ENCODE measurements around the gene RANBP3.
"Not testable (repeated sequence)": the region's sequence is repeated elsewhere in the genome, so short reads cannot be mapped to it uniquely, and the experiment has no call there.

Gene RANBP3

DNA sequence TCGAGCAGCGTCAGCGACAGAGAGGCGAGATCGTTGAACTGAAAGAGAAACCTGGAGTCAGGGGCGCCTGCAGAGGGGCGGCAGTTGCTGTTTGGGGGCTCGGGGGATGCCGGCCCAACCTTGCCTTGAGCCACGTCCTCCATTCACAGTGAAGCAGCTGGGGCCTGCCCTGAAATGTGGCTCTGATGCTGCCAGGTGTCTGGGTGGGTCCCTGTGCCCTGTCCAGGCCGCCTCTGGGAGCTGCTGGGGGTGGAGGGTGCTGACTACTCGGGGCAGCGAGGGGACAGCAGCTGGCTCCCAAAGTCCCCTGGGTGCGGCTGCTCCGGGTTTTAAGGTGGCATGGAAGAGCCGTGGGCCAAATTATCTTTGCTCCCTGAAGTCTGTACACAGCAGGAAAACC is 17.7 kb upstream of the RANBP3 start:
- peaks cover 6% of the 10 kb centered on the region for H3K36me3 Mint-ChIP-seq

DNA sequence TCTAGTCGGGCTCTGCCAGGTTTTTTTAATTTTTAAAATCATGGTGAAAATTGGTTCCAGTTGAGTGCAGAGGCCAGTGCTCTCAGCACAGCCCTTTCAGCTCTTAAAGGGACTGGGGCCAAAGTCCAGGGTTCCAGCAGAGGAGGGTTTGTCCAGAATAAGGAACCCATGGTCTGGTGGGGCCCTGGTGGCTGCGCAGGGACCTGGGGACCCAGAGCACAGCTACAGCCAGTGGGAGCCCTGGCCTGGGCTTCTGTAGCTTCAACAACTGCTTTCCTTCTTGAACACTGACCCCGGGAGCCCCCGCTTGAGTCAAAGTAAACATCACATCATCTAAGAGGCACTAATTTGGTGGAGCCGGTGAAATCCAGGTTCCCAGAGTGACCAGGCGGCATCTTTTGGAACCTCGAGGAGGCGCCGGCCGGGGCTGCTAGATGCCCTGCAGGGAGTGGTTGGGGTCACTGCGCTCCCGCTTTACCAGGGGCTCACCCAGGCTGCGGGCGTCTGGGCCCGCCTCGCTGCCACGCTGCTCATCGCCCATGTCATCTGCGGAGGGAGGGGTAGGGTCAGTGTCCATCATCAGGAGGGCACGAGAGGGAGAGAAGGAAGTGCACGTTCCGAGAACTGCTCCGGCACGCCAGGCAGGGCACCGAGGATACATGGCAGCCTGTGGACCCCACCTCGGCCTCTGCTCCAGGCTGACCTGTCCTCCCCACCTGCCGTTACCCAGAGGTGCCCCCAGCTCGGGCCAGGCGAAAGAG is 16.6 kb upstream of the RANBP3 start:
- H3K27ac Mint-ChIP-seq = no peak overlapping the region
- H3K4me1 Mint-ChIP-seq = peaks cover 6% of the 10 kb centered on the region
- H3K36me3 Mint-ChIP-seq = peaks cover 4% of the 10 kb centered on the region
- H3K27me3 Mint-ChIP-seq = peaks cover 10% of the 10 kb centered on the region
- no peak overlapping the region for H3K4me3 Mint-ChIP-seq
- ATAC-seq = no peak
- H3K9me3 Mint-ChIP-seq = peaks cover 2% of the 10 kb centered on the region

More for the DNA sequence above, 17.7 kb upstream of the RANBP3 start:
- Mint-ChIP-seq H3K27me3 (no peaks in the 10 kb centered on the region), H3K4me1 (peaks cover 6% of the 10 kb centered on the region), H3K4me3 (no peak overlapping the region), H3K27ac (no peak overlapping the region), H3K9me3 (peaks cover 4% of the 10 kb centered on the region)
- ATAC-seq = no peak

DNA sequence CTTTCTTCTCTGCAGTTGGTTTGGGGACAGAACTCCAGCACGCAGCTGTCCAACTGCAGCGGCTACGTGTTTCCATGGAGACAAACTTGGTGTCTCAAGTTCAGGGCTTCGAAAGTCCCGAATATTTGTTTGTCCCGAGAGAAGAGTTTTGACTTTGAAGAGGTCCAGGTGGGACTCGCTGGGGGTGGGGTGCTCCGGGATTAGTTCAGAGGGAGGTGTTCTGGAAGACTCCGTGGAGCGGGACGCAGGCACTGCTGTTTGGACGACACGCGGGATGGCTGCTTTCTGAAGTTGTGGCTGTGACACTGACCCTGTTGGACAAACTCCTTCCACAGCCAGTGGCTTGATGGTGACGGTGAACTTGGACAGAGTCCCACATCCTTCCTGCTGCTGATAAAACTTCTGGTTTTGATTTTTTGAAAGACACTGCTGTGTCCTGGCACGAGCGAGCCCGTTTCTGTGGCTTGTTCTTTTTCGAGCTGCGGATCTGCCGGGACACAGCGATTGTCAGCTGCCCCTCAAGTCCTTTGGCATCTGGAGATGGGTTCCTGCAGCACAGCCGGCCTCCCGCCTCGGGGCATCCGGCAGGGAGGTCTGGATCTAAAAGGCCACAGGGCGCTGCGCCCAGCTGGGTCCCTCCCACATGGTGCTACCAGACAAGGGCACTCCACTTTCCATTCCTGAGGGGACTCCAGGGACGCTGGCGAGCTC is 15.9 kb upstream of the RANBP3 start:
- no peak overlapping the region for H3K4me3 Mint-ChIP-seq
- no peaks in the 10 kb centered on the region for H3K9me3 Mint-ChIP-seq
- no peak overlapping the region for H3K27ac Mint-ChIP-seq
- peaks cover 13% of the 10 kb centered on the region for H3K27me3 Mint-ChIP-seq
- H3K4me1 Mint-ChIP-seq = peaks cover 6% of the 10 kb centered on the region
- H3K36me3 Mint-ChIP-seq = no peaks in the 10 kb centered on the region
- ATAC-seq = no peak

DNA sequence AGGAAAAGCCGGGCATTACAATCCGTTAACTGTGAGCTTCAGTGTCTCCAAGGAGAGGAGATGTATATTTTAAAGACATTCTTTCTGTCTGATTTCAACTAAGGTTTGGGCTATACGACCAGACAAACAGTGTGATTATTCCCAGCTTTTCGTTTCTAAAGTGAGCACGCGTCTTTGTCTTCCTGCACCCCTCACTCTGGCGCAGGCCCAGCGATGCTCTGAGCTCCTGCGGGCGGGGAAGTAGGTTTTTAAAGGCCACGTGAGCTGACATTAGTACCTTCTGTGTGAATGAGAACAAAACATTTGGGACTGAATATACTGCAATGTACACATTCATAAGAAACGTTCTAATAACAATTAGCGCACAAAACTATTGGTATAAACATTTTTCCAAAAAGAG is 15.3 kb upstream of the RANBP3 start:
- no peak overlapping the region for H3K4me3 Mint-ChIP-seq
- H3K27me3 Mint-ChIP-seq = peaks cover 13% of the 10 kb centered on the region
- no peaks in the 10 kb centered on the region for H3K9me3 Mint-ChIP-seq
- no peaks in the 10 kb centered on the region for H3K36me3 Mint-ChIP-seq
- no peak overlapping the region for H3K27ac Mint-ChIP-seq
- ATAC-seq = no peak
- peaks cover 6% of the 10 kb centered on the region for H3K4me1 Mint-ChIP-seq

DNA sequence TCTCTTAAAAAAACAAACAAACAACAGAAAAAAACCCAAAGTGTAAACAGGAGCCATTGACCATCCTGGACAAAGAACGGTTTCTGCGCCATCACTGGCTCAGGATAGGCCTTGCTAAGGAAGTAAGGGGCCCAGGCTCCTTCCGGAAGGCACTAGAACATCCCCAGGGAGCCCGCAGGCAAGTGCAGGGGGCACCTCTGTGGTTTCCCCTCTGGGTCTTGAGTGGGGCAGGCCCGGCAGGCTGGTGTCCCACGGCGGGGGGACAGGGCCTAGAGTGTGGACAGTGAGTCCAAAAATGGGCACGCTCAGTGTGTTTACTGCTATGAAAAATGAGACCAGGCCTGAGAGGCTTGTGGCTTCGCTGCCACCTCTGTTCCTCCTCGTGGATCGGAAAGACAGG is 14.8 kb upstream of the RANBP3 start:
- no peak overlapping the region for H3K4me3 Mint-ChIP-seq
- no peaks in the 10 kb centered on the region for H3K9me3 Mint-ChIP-seq
- no peak for ATAC-seq
- no peak overlapping the region for H3K27ac Mint-ChIP-seq
- no peaks in the 10 kb centered on the region for H3K36me3 Mint-ChIP-seq
- peaks cover 7% of the 10 kb centered on the region for H3K4me1 Mint-ChIP-seq
- peaks cover 13% of the 10 kb centered on the region for H3K27me3 Mint-ChIP-seq

DNA sequence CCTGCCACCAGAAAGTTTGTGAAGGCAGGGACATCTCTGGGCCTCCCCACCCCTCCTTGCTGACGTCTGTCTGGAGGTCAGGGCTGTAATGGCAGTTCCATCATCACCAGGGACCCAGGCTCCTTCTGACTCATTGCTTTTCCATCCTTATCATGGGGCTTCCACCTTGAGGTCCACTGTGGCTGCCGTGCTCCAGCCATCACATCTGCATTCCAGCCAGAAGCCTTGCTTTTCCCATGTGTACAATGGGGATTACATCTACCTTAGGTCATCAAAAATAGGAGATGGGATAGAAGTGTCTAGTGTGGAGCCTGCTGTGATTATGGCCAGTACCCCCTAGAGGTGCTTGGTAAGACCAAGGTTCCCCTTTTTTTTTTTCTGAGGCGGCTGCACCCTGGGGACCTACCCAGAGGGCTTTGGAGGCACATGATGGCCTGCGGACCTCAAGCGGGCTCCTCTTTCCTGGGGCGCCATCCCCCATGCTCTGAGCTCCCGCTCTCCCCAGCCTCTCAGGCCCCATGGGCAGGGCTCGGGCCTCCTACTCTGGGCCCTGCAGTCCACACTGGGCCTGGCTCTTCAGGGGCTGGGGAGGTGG is 13.4 kb upstream of the RANBP3 start:
- no peak for ATAC-seq
- Mint-ChIP-seq H3K36me3 (no peaks in the 10 kb centered on the region), H3K27ac (peak overlapping the region; percentile 35), H3K4me3 (no peak overlapping the region), H3K4me1 (peaks cover 17% of the 10 kb centered on the region), H3K27me3 (peaks cover 13% of the 10 kb centered on the region), H3K9me3 (no peaks in the 10 kb centered on the region)

DNA sequence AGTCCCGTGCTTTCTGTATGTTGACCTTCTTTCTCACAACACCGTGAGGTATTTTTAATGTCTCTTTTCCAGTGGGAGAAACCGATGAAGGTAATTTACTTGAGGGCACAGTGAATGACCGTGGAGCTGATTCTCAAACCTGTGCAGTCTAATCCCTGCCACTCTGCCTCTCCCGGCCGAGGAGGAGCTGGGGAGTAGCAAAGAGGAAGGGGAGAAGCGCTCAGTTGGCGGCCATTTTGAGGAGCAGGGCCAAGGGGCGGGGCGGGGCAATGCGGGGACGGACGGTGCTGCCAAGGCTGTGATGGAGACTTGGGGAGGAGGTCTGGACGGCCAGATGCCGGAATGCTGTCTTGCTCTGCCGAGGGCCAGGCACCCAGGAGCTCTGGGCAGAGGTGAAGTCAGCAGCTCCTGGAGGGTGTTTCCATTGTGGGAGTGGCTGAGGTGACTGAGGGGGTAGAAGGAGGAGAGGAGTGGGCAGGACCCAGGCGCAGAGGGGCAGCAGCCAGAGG is 12.4 kb upstream of the RANBP3 start:
- no peak for ATAC-seq
- no peak overlapping the region for H3K27ac Mint-ChIP-seq

DNA sequence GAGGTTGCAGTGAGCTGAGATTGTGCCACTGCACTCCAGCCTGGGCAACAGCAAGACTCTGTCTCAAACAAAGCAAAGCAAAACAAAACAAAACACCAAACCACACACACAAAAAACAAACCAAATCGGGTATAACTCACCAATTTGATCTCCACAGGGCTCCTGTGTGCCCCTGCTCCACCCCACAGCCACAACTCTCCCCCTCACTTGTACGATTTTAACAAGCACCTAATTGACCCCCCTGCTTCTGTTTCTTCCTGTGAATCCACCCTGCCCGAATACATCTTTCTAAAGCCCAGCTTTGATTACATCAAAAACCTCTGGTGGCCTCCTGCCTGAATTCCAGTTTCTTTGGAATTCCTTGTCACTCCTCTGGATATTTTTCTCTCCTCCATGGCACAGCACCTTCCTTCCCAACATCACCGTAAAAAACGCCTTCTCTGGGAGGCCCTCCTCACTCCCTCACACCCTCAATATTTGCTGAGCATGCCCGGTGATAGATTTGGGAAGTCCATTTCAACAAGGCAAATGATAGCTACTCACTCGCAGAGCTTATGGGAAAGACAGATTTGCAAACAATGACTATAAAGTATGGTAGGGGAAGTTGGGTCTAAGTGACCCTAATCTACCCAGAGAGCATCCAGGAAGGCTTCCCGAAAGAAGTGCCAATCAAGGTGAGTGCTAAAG is 11.6 kb upstream of the RANBP3 start:
- Mint-ChIP-seq H3K27ac (no peak overlapping the region), H3K4me1 (peaks cover 17% of the 10 kb centered on the region), H3K36me3 (no peaks in the 10 kb centered on the region), H3K27me3 (peaks cover 13% of the 10 kb centered on the region), H3K4me3 (no peak overlapping the region), H3K9me3 (no peaks in the 10 kb centered on the region)
- ATAC-seq = no peak

More for the DNA sequence above, 12.4 kb upstream of the RANBP3 start:
- Mint-ChIP-seq H3K9me3 (no peaks in the 10 kb centered on the region), H3K4me1 (peaks cover 17% of the 10 kb centered on the region), H3K4me3 (no peak overlapping the region), H3K27me3 (peaks cover 13% of the 10 kb centered on the region), H3K36me3 (no peaks in the 10 kb centered on the region)

DNA sequence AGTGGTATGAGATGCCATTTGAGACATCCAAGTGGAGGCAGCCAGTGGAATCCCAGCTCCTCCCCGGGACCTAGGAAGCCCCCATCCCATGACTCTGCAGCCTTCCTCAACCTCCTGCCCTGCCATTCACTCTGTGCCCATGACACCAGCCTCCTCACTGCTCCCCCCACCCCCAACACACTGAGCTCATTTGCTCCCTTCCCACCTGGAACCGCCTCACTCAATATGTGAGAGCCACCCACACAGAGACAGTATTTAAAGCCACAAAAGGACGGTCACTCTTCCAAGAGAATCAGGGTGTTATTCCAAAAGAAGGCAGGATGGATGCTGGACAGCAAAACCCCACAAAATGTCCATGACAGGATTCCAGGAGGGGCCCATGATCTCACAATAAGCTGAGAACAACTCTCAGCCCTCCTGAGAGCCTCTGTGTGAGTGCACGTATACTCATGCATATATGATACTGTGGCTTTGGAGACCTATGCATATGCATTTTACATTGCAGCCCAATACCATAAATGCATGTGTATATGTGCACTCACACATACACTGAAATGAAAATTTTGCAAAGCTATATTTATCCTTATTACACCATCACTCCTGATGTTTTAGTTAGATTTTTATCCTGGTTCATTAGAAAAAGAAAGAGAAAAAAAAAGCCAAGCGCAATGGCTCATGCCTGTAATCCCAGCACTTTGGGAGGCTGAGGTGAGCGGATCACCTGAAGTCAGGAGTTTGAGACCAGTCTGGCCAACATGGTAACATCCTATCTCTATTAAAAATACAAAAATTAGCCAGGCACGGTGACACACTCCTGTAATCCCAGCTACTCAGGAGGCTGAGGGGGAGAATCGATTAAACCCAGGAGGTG is 10.8 kb upstream of the RANBP3 start:
- peak overlapping the region; percentile 24 for H3K27ac Mint-ChIP-seq

DNA sequence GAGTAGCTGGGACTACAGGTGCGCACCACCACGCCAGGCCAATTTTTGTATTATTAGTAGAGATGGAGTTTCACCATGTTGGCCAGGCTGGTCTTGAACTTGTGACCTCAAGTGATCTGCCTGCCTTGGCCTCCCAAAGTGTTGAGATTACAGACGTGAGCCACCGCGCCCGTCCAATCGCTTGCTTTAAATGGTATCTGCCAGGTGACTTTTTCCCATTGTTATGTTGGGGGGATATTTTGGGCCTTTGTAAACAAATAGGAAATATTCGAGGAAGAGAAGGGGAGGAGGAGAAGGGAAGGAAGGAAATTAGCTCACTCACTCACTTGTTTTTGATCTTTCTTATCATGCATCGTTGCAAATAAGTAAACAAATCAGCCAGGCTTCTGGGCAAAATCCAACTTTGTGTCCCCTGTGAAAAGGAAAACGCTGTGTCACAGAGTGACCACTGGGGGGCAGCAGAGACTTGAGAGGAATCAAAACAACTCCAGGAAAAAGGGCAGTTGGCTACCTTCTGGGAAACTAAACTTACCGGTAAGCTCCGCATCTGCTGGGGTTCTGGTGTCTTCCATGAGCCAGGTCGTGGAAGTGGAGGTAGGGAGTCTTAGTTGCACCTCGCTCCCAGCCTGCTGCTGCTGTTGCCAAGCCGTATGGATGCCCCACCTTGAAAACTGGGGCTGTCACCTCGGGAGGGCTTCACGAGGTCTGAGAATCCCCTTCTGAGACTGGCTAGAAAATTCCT is 9.3 kb upstream of the RANBP3 start:
- Mint-ChIP-seq H3K4me3 (peak overlapping the region; percentile 74), H3K27ac (peak overlapping the region; percentile 76), H3K4me1 (peaks cover 11% of the 10 kb centered on the region), H3K27me3 (peaks cover 13% of the 10 kb centered on the region), H3K9me3 (no peaks in the 10 kb centered on the region), H3K36me3 (no peaks in the 10 kb centered on the region)
- ATAC-seq = no peak

More for the DNA sequence above, 10.8 kb upstream of the RANBP3 start:
- Mint-ChIP-seq H3K9me3 (no peaks in the 10 kb centered on the region), H3K4me1 (peaks cover 17% of the 10 kb centered on the region), H3K36me3 (no peaks in the 10 kb centered on the region), H3K4me3 (peak overlapping the region; percentile 13), H3K27me3 (peaks cover 13% of the 10 kb centered on the region)
- ATAC-seq = no peak

DNA sequence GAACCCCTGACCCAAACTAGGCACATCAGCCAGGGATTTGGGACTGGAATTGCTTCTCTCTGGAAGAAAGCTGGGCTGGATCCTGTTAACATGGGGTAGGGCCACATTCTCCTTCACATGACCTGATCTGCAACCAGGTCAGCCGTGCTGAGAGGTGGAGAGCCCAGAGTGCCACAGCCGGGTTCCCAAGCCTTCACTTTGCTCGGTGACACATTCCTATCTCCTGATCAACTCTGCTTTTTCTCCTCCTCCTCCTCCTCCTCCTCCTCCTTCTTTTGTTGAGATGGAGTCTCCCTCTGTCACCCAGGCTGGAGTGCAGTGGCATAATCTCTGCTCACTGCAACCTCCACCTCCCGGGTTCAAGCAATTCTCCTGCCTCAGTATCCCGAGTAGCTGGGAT is 7.9 kb upstream of the RANBP3 start:
- H3K9me3 Mint-ChIP-seq, H3K27ac Mint-ChIP-seq, H3K4me3 Mint-ChIP-seq, ATAC-seq, H3K36me3 Mint-ChIP-seq: not testable (repeated sequence)
- Mint-ChIP-seq H3K27me3 (peaks cover 13% of the 10 kb centered on the region), H3K4me1 (peaks cover 11% of the 10 kb centered on the region)

DNA sequence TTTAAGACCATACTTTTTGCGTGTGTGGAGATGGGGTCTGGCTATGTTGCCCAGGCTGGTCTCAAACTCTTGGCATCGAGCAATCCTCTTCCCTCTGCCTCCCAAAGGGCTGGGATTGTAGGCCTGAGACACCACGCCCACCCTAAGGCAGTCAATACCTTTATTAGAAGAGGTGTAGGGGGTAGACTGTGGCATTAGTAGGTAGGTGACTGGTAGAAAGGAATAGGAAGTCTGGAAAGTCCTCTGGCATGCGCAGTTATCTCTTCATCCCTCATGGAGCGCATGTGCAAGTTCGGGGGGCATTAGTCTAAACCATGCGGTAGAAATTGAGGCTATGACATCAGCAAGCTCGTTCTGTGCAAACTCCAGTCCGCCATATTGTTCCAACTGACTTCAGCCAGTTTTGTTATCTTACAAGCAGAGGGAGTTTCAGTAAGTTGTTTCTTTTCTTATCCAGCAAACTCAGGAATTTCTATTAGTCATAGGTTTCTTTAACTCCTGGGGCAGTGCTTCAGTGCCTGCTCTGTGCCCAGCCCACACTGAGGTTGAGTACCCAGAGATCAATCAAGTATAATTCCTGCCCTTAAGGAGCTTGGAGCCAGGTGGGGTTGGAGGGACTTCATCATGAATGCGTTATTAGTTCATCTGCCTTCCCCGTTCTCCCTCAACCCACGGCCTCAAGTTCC is 7.3 kb upstream of the RANBP3 start:
- Mint-ChIP-seq H3K4me1 (peaks cover 11% of the 10 kb centered on the region), H3K27ac (no peak overlapping the region), H3K36me3 (no peaks in the 10 kb centered on the region), H3K27me3 (peaks cover 10% of the 10 kb centered on the region), H3K9me3 (no peaks in the 10 kb centered on the region), H3K4me3 (no peak overlapping the region)
- ATAC-seq = no peak

DNA sequence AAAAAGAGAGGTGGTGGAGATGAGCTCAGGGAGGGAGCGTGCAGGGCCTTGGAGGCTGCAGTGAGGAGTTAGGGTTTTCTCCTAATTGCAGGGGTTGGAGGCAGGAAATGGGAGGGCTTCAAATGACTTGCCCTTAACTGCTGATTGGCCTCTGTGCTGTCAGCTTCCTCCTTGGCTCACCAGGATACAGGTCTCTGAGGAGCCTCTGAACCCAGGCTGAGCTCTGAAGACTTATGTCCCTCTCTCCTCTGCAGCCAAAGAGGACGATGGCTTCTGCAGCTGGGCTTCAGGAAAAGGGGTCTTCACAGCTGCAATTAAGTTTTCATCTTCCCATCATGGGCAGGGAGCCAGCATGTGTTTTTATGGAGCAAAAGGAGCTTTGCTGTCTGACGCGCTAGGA is 6.7 kb upstream of the RANBP3 start:
- H3K4me3 Mint-ChIP-seq = no peak overlapping the region
- no peak for ATAC-seq
- H3K9me3 Mint-ChIP-seq = no peaks in the 10 kb centered on the region
- H3K36me3 Mint-ChIP-seq = no peaks in the 10 kb centered on the region
- H3K4me1 Mint-ChIP-seq = peaks cover 16% of the 10 kb centered on the region
- H3K27ac Mint-ChIP-seq = no peak overlapping the region
- peaks cover 4% of the 10 kb centered on the region for H3K27me3 Mint-ChIP-seq
